Measurements from ENCODE around the gene CERS2.

The CERS2 gene

GRCh38 chr1:150997126-150997872 lies 22.7 kb upstream of the CERS2 start:
- no peak for DNase-seq

GRCh38 chr1:150995896-150996295 lies 21.3 kb upstream of the CERS2 start:
- DNase-seq: no peak

GRCh38 chr1:150995460-150995859 lies 20.8 kb upstream of the CERS2 start:
- no peak for DNase-seq

- no peak for DNase-seq
These were observed 19.6 kb upstream of the CERS2 start for GRCh38 chr1:150994248-150994647.

- DNase-seq: no peak
These were observed 18.0 kb upstream of the CERS2 start for GRCh38 chr1:150992626-150993025.

GRCh38 chr1:150987924-150988323 lies 13.3 kb upstream of the CERS2 start:
- no peak for DNase-seq

- no peak for DNase-seq
These were observed 10.7 kb upstream of the CERS2 start for GRCh38 chr1:150985179-150985825.

GRCh38 chr1:150981805-150982712 lies 7.4 kb upstream of the CERS2 start, which contains the start of gene ANXA9:
TSS of gene ANXA9 (plus strand) at chr1:150982292. CDS start at chr1:150983106, 814 bp downstream.
- no peak for DNase-seq

GRCh38 chr1:150981177-150981804 lies 6.7 kb upstream of the CERS2 start:
- DNase-seq: no peak

- peak; percentile 63 for DNase-seq
These were observed 4.7 kb upstream of the CERS2 start for GRCh38 chr1:150979092-150980056.

- no peak for DNase-seq
These were observed 2.5 kb upstream of the CERS2 start for GRCh38 chr1:150976879-150977694.

- no peak for DNase-seq
These were observed 1.8 kb upstream of the CERS2 start for GRCh38 chr1:150976401-150976821.

- DNase-seq: no peak
These were observed 627 bp downstream of the CERS2 start for GRCh38 chr1:150973836-150974579.

GRCh38 chr1:150973258-150973835 lies 1.3 kb downstream of the CERS2 start:
- DNase-seq: no peak

GRCh38 chr1:150972417-150972940 lies 2.2 kb downstream of the CERS2 start:
- DNase-seq: no peak

GRCh38 chr1:150971583-150972416 lies 2.8 kb downstream of the CERS2 start:
- DNase-seq: no peak

- no peak for DNase-seq
These were observed 3.6 kb downstream of the CERS2 start for GRCh38 chr1:150970808-150971582.

GRCh38 chr1:150969626-150970025 lies 5.0 kb downstream of the CERS2 start:
- DNase-seq: no peak

All from GOT3 (cell line).